Measurements from ENCODE around the gene CCDC73. TPM values are rescaled to one million over a fixed set of nuclear protein-coding genes. Genes with fewer than 3 reads are reported as not detected.

CCDC73 gene
- total RNA-seq, 1 experiment from 2014 or later: 0.04 TPM

GRCh38 chr11:32581556-32581955, 212.9 kb downstream of the CCDC73 start:
- Histone ChIP-seq H2BK15ac (ENCODE audit: low read depth, low read length) (no peak overlapping the region), H4K91ac (ENCODE audit: insufficient read length, low read depth, low read length) (no peak overlapping the region), H2BK5ac (ENCODE audit: insufficient read length, low read length) (no peak overlapping the region), H3K4me2 (ENCODE audit: insufficient read depth, insufficient read length, low read length) (no peak overlapping the region), H3K23me2 (ENCODE audit: insufficient read length, low read depth, low read length, poor library complexity, severe bottlenecking) (peaks cover 3% of the 10 kb centered on the region), H4K8ac (replicated peaks; ENCODE audit: insufficient read length, low read depth, low read length) (no peak overlapping the region), H3K79me2 (ENCODE audit: insufficient read depth, low read length) (peaks cover 24% of the 10 kb centered on the region; the same call in 1 of the 2 replicates), H2BK120ac (ENCODE audit: low read depth, low read length, poor library complexity, severe bottlenecking) (no peak overlapping the region), H3K27me3 (ENCODE audit: insufficient read depth, low read length) (no peaks in the 10 kb centered on the region), H2BK20ac (ENCODE audit: low read depth, low read length, poor library complexity, severe bottlenecking) (no peak overlapping the region), H3K14ac (ENCODE audit: insufficient read depth, low read length) (no peak overlapping the region), H2BK12ac (ENCODE audit: insufficient read length, low read depth, low read length) (no peak overlapping the region), H4K5ac (ENCODE audit: insufficient read length, low read depth, low read length) (no peak overlapping the region), H3K79me1 (ENCODE audit: insufficient read depth, low read depth, low read length, poor library complexity, severe bottlenecking) (no peaks in the 10 kb centered on the region), H4K20me1 (ENCODE audit: control insufficient read depth, insufficient read depth, insufficient read length) (no peaks in the 10 kb centered on the region), H3K56ac (ENCODE audit: insufficient read length, low read depth, low read length) (no peak overlapping the region), H3K9me3 (ENCODE audit: control insufficient read depth, low read depth, low read length) (no peaks in the 10 kb centered on the region), H3K4me1 (ENCODE audit: insufficient read depth, low read length) (no peaks in the 10 kb centered on the region), H3K18ac (ENCODE audit: insufficient read length, low read depth, low read length) (no peak overlapping the region), H3K4ac (ENCODE audit: low read depth, low read length) (no peak overlapping the region), H3K27ac (ENCODE audit: insufficient read length, low read depth, low read length) (no peak overlapping the region), H2AK5ac (ENCODE audit: insufficient read length, low read length) (no peak overlapping the region), H3T11ph (ENCODE audit: low read length) (no peak overlapping the region), H2AFZ (ENCODE audit: low read length) (no peak overlapping the region), H3K23ac (ENCODE audit: insufficient read length, low read depth, low read length) (no peak overlapping the region), H3K9ac (ENCODE audit: extremely low read depth, insufficient read length, low read length) (no peak overlapping the region)
- H3K4me1 Mint-ChIP-seq: peaks cover 15 to 23% of the 10 kb centered on the region in 2 experiments
- no CpG with 5 or more reads among the region's 3 CpGs for WGBS (ENCODE audit: extremely low coverage, insufficient read length, low lambda C conversion rate)
- no peaks in the 10 kb centered on the region for H3K27me3 Mint-ChIP-seq (ENCODE audit: low read depth)
- no peak overlapping the region for H3K4me3 Mint-ChIP-seq
- no peak for DNase-seq
- TF ChIP-seq CTCF (conservative IDR thresholded peaks at IDR 0.05): no peak
- H3K27ac Mint-ChIP-seq: no peak overlapping the region
- H3K9me3 Mint-ChIP-seq: no peaks in the 10 kb centered on the region
- peaks cover 1 to 14% (median 4%) of the 10 kb centered on the region in 3 experiments; a peak in 6 of 7 replicates for H3K36me3 Mint-ChIP-seq (ENCODE audit: insufficient read depth in 1 of 3, low read depth in 3 of 3)
